HT1080 (cell line): Measurements from ENCODE around the gene NRG2. TPM values are rescaled to one million over a fixed set of nuclear protein-coding genes. Genes with fewer than 3 reads are reported as not detected.
A peak's percentile ranks its signal among the peaks of the same experiment; 100 is the strongest.

Experiments used
- DNase-seq: peaks from one replicate; pipeline ENCODE4 v3.0.0-alpha.2; 2015; ENCODE audit warnings: low read depth
- total RNA-seq: library from RNA; depleted of rRNA; stranded (reverse); fragments of >200 nt; shearing (Covaris generic); gene quantifications from 2 replicates; pipeline ENCODE4 v1.2.3, GENCODE V29; 2014

NRG2 gene
- total RNA-seq, 1 experiment from 2014 or later: 10.4 TPM

GRCh38 chr5:140011297-140011802 is 31.7 kb downstream of the NRG2 start:
- DNase-seq: peak; percentile 85

- no peak for DNase-seq
These were observed 32.3 kb downstream of the NRG2 start for GRCh38 chr5:140010798-140011197.

- DNase-seq: no peak
These were observed 35.8 kb downstream of the NRG2 start for GRCh38 chr5:140007311-140007710.

- DNase-seq: no peak
These were observed 37.9 kb downstream of the NRG2 start for GRCh38 chr5:140005145-140005591.

GRCh38 chr5:140004174-140004573 is 38.9 kb downstream of the NRG2 start:
- no peak for DNase-seq

GRCh38 chr5:140003519-140003918 is 39.6 kb downstream of the NRG2 start:
- DNase-seq: no peak

GRCh38 chr5:140000332-140000731 is 42.8 kb downstream of the NRG2 start:
- no peak for DNase-seq

GRCh38 chr5:139998837-139999236 is 44.3 kb downstream of the NRG2 start:
- no peak for DNase-seq

GRCh38 chr5:139997276-139997675 is 45.8 kb downstream of the NRG2 start:
- no peak for DNase-seq

GRCh38 chr5:139995929-139996328 is 47.2 kb downstream of the NRG2 start:
- DNase-seq: no peak

GRCh38 chr5:139994234-139994633 is 48.9 kb downstream of the NRG2 start:
- DNase-seq: no peak

- DNase-seq: peak; percentile 99
These were observed 57.4 kb downstream of the NRG2 start for GRCh38 chr5:139985733-139986132.

- no peak for DNase-seq
These were observed 57.8 kb downstream of the NRG2 start for GRCh38 chr5:139985290-139985689.

- peak; percentile 54 for DNase-seq
These were observed 58.3 kb downstream of the NRG2 start for GRCh38 chr5:139984816-139985215.

- DNase-seq: peak; percentile 36
These were observed 60.2 kb downstream of the NRG2 start for GRCh38 chr5:139982975-139983240.

- no peak for DNase-seq
These were observed 60.7 kb downstream of the NRG2 start for GRCh38 chr5:139982157-139982974.

- no peak for DNase-seq
These were observed 62.3 kb downstream of the NRG2 start for GRCh38 chr5:139980765-139981164.

- DNase-seq: no peak
These were observed 63.2 kb downstream of the NRG2 start for GRCh38 chr5:139979943-139980342.

- DNase-seq: no peak
These were observed 63.6 kb downstream of the NRG2 start for GRCh38 chr5:139979518-139979917.

- no peak for DNase-seq
These were observed 66.4 kb downstream of the NRG2 start for GRCh38 chr5:139976703-139977102.

GRCh38 chr5:139975942-139976341 is 67.2 kb downstream of the NRG2 start:
- DNase-seq: no peak

- no peak for DNase-seq
These were observed 67.8 kb downstream of the NRG2 start for GRCh38 chr5:139975306-139975705.

- no peak for DNase-seq
These were observed 68.4 kb downstream of the NRG2 start for GRCh38 chr5:139974661-139975060.
